Ishikawa (cell line): ENCODE measurements around the gene CERS5.

Experiments
- CEBPB ChIP-seq: IDR thresholded peaks from 2 replicates; pipeline ENCODE4 v1.6.1; 2012
- CREB1 ChIP-seq: IDR thresholded peaks from 2 replicates; pipeline ENCODE4 v1.6.1; 2012; ENCODE audit warnings: low read depth
- EGR1 ChIP-seq: IDR thresholded peaks from 2 replicates; pipeline ENCODE4 v1.6.1; 2012
- EP300 ChIP-seq: IDR thresholded peaks from 2 replicates; pipeline ENCODE4 v1.6.1; 2012; ENCODE audit warnings: borderline replicate concordance
- MAX ChIP-seq: IDR thresholded peaks from 2 replicates; pipeline ENCODE4 v1.6.1; 2012
- RAD21 ChIP-seq: IDR thresholded peaks from 2 replicates; pipeline ENCODE4 v1.6.1; 2012; ENCODE audit warnings: low read depth
- YY1 ChIP-seq: IDR thresholded peaks from 2 replicates; pipeline ENCODE4 v1.6.1; 2012; ENCODE audit warnings: low read depth
- ZBTB7A ChIP-seq: IDR thresholded peaks from 2 replicates; pipeline ENCODE4 v1.6.1; 2012; ENCODE audit warnings: low read depth

GRCh38 chr12:50192236-50192635 lies 25.1 kb upstream of the CERS5 start:
- TF ChIP-seq CEBPB, result no peak
- TF ChIP-seq EP300, result no peak
- TF ChIP-seq EGR1, result no peak
- TF ChIP-seq ZBTB7A, result no peak
- no peak for TF ChIP-seq MAX
- TF ChIP-seq CREB1, result no peak
- TF ChIP-seq RAD21, result no peak
- no peak for TF ChIP-seq YY1
